IPS-20b (cell line): ENCODE results near the gene TAS2R46.
"Not testable (repeated sequence)": the region's sequence is repeated elsewhere in the genome, so short reads cannot be mapped to it uniquely, and the experiment has no call there.

Experiments used
- H3K27ac ChIP-seq: one replicate; pipeline ENCODE4 v1.5.1; 2013; ENCODE audit warnings: low read length
- H3K27me3 ChIP-seq: 2 replicates; pipeline ENCODE4 v1.6.1; 2013; ENCODE audit warnings: mild to moderate bottlenecking, low read length, inconsistent platforms; ENCODE audit not compliant: insufficient read depth
- H3K36me3 ChIP-seq: 2 replicates; pipeline ENCODE4 v1.6.1; 2013; ENCODE audit warnings: low read depth, mild to moderate bottlenecking, inconsistent platforms, low read length, moderate library complexity; ENCODE audit not compliant: insufficient read depth
- H3K4me1 ChIP-seq: 2 replicates; pipeline ENCODE4 v1.6.1; 2013; ENCODE audit warnings: mild to moderate bottlenecking, control low read depth, inconsistent platforms, low read length, moderate library complexity; ENCODE audit not compliant: insufficient read depth
- H3K4me3 ChIP-seq: 2 replicates; pipeline ENCODE4 v1.5.1; 2013; ENCODE audit warnings: mild to moderate bottlenecking, low read length, inconsistent platforms
- H3K9ac ChIP-seq: 2 replicates; pipeline ENCODE4 v1.6.1; 2013; ENCODE audit warnings: low read depth, mild to moderate bottlenecking, inconsistent platforms, low read length, moderate library complexity
- H3K9me3 ChIP-seq: 2 replicates; pipeline ENCODE4 v1.6.1; 2013; ENCODE audit warnings: mild to moderate bottlenecking, low read depth, low read length, inconsistent platforms; ENCODE audit not compliant: insufficient read depth

The TAS2R46 gene

GRCh38 chr12:11033959-11034358, 28.1 kb downstream of the TAS2R46 start:
- not testable (repeated sequence) for H3K9ac ChIP-seq, H3K27me3 ChIP-seq, H3K9me3 ChIP-seq, H3K36me3 ChIP-seq, H3K4me3 ChIP-seq, H3K27ac ChIP-seq, H3K4me1 ChIP-seq

GRCh38 chr12:11031307-11031706, 30.8 kb downstream of the TAS2R46 start, which contains the start of gene TAS2R31:
TSS of gene TAS2R31 (minus strand) at chr12:11031407. CDS start at chr12:11031335, 72 bp downstream.
- Histone ChIP-seq H3K27ac (no peak within 1 kb of the TSS), H3K36me3 (no peaks in the 10 kb centered on the region; the same call in 1 of the 2 replicates), H3K27me3 (no peaks in the 10 kb centered on the region), H3K9me3 (no peaks in the 10 kb centered on the region), H3K4me3 (no peak within 1 kb of the TSS), H3K9ac (no peak within 1 kb of the TSS), H3K4me1 (no peaks in the 10 kb centered on the region)

GRCh38 chr12:11026118-11026517, 36.0 kb downstream of the TAS2R46 start:
- no peaks in the 10 kb centered on the region for H3K4me1 ChIP-seq
- H3K4me3 ChIP-seq, result no peak overlapping the region
- H3K27me3 ChIP-seq, result no peaks in the 10 kb centered on the region
- H3K9ac ChIP-seq, result no peak overlapping the region
- H3K9me3 ChIP-seq, result no peaks in the 10 kb centered on the region
- no peak overlapping the region for H3K27ac ChIP-seq
- no peaks in the 10 kb centered on the region for H3K36me3 ChIP-seq

- no peaks in the 10 kb centered on the region for H3K27me3 ChIP-seq
- H3K9ac ChIP-seq, result no peak overlapping the region
- H3K4me1 ChIP-seq, result no peaks in the 10 kb centered on the region
- no peaks in the 10 kb centered on the region for H3K36me3 ChIP-seq
- H3K4me3 ChIP-seq, result no peak overlapping the region
- H3K9me3 ChIP-seq, result no peaks in the 10 kb centered on the region
- no peak overlapping the region for H3K27ac ChIP-seq
These were observed 38.7 kb downstream of the TAS2R46 start for GRCh38 chr12:11023387-11023786.

- H3K9me3 ChIP-seq, result no peaks in the 10 kb centered on the region
- no peak within 1 kb of the TSS for H3K9ac ChIP-seq
- no peak within 1 kb of the TSS for H3K4me3 ChIP-seq
- no peaks in the 10 kb centered on the region for H3K4me1 ChIP-seq
- no peaks in the 10 kb centered on the region for H3K27me3 ChIP-seq
- H3K36me3 ChIP-seq, result no peaks in the 10 kb centered on the region
- no peak within 1 kb of the TSS for H3K27ac ChIP-seq
These were observed 39.6 kb downstream of the TAS2R46 start, which contains the start of gene TAS2R19 for GRCh38 chr12:11022520-11022919. TSS of gene TAS2R19 (minus strand) at chr12:11022620. CDS start at chr12:11022571, 49 bp downstream.

GRCh38 chr12:11016937-11017336, 45.2 kb downstream of the TAS2R46 start:
- H3K9ac ChIP-seq, result no peak overlapping the region
- no peaks in the 10 kb centered on the region for H3K36me3 ChIP-seq
- H3K4me3 ChIP-seq, result no peak overlapping the region
- no peaks in the 10 kb centered on the region for H3K27me3 ChIP-seq
- peaks cover 8% of the 10 kb centered on the region; the same call in 1 of the 2 replicates for H3K4me1 ChIP-seq
- no peak overlapping the region for H3K27ac ChIP-seq
- H3K9me3 ChIP-seq, result no peaks in the 10 kb centered on the region

GRCh38 chr12:11015775-11016430, 46.2 kb downstream of the TAS2R46 start:
- Histone ChIP-seq H3K36me3 (no peaks in the 10 kb centered on the region), H3K27ac (no peak overlapping the region), H3K4me3 (no peak overlapping the region), H3K9me3 (no peaks in the 10 kb centered on the region), H3K27me3 (no peaks in the 10 kb centered on the region), H3K9ac (no peak overlapping the region), H3K4me1 (peaks cover 8% of the 10 kb centered on the region; the same call in 1 of the 2 replicates)

GRCh38 chr12:11014234-11014633, 47.9 kb downstream of the TAS2R46 start:
- no peak overlapping the region for H3K9ac ChIP-seq
- H3K4me1 ChIP-seq, result peaks cover 8% of the 10 kb centered on the region; the same call in 1 of the 2 replicates
- no peaks in the 10 kb centered on the region for H3K27me3 ChIP-seq
- H3K4me3 ChIP-seq, result no peak overlapping the region
- H3K9me3 ChIP-seq, result no peaks in the 10 kb centered on the region
- H3K27ac ChIP-seq, result no peak overlapping the region
- no peaks in the 10 kb centered on the region for H3K36me3 ChIP-seq
